MM.1S (cell line): ENCODE results near the gene ARPC5L.

ENCODE experiments used
- DNase-seq: peaks from one replicate; pipeline ENCODE4 v3.0.0-alpha.2; 2015
- H2AFZ ChIP-seq: fragments of 300-600 bp; sonication (generic); 2 replicates; pipeline ENCODE4 v1.6.0; 2016; ENCODE audit warnings: antibody characterized with exemption, low read length
- H3F3A ChIP-seq: fragments of 300-600 bp; sonication (generic); 2 replicates; pipeline ENCODE4 v1.6.1; 2016; ENCODE audit warnings: mild to moderate bottlenecking, antibody characterized with exemption, low read length, moderate library complexity, mixed read lengths; ENCODE audit not compliant: insufficient read depth
- H3K27ac ChIP-seq: fragments of 300-600 bp; sonication (generic); 2 replicates; pipeline ENCODE4 v1.5.1; 2016; ENCODE audit warnings: mild to moderate bottlenecking, low read length
- H3K27me3 ChIP-seq: fragments of 300-600 bp; sonication (generic); replicated peaks from 2 replicates; pipeline ENCODE4 v1.6.0; 2016; ENCODE audit warnings: low read length; ENCODE audit not compliant: insufficient read depth
- H3K36me3 ChIP-seq: fragments of 300-600 bp; sonication (generic); replicated peaks from 2 replicates; pipeline ENCODE4 v1.6.1; 2016; ENCODE audit warnings: mild to moderate bottlenecking, low read length, mixed read lengths; ENCODE audit not compliant: insufficient read depth
- H3K4me1 ChIP-seq: fragments of 300-600 bp; sonication (generic); 2 replicates; pipeline ENCODE4 v1.6.1; 2016; ENCODE audit warnings: low read length, mixed read lengths
- H3K4me2 ChIP-seq: fragments of 300-600 bp; sonication (generic); 2 replicates; pipeline ENCODE4 v1.6.0; 2016; ENCODE audit warnings: low read depth, low read length
- H3K4me3 ChIP-seq: fragments of 300-600 bp; sonication (generic); 2 replicates; pipeline ENCODE4 v1.5.1; 2016; ENCODE audit warnings: low read length, mixed read lengths
- H3K79me2 ChIP-seq: fragments of 300-600 bp; sonication (generic); 2 replicates; pipeline ENCODE4 v1.6.1; 2016; ENCODE audit warnings: mixed run types, low read length, mixed read lengths
- H3K9ac ChIP-seq: fragments of 300-600 bp; sonication (generic); 2 replicates; pipeline ENCODE4 v1.6.1; 2016; ENCODE audit warnings: low read length, mixed read lengths
- H3K9me2 ChIP-seq: fragments of 300-600 bp; sonication (generic); replicated peaks from 2 replicates; pipeline ENCODE4 v1.6.1; 2016; ENCODE audit warnings: mild to moderate bottlenecking, low read length, mixed read lengths; ENCODE audit not compliant: insufficient read depth
- H3K9me3 ChIP-seq: fragments of 300-600 bp; sonication (generic); replicated peaks from 2 replicates; pipeline ENCODE4 v1.6.1; 2016; ENCODE audit warnings: mild to moderate bottlenecking, low read length, mixed read lengths; ENCODE audit not compliant: insufficient read depth
- H4K20me1 ChIP-seq: fragments of 300-600 bp; sonication (generic); 2 replicates; pipeline ENCODE4 v1.6.1; 2016; ENCODE audit warnings: mild to moderate bottlenecking, low read length, moderate library complexity, mixed read lengths; ENCODE audit not compliant: insufficient read depth
- EZH2 ChIP-seq: fragments of 300-600 bp; sonication (generic); optimal IDR thresholded peaks from 2 replicates; pipeline ENCODE3; 2017; ENCODE audit warnings: low read depth, mild to moderate bottlenecking, antibody characterized with exemption, low read length, mixed read lengths
- EZH2phosphoT487 ChIP-seq: fragments of 300-600 bp; sonication (generic); IDR thresholded peaks from 2 replicates; pipeline ENCODE4 v1.6.1; 2018; ENCODE audit warnings: antibody characterized with exemption, low read length
- TF ChIP-seq, protein P1 (sequence below): fragments of 300-600 bp; sonication (generic); IDR thresholded peaks from 2 replicates; pipeline ENCODE4 v1.5.1; 2016; ENCODE audit warnings: antibody characterized with exemption, low read length, mixed read lengths

Gene ARPC5L

DNA sequence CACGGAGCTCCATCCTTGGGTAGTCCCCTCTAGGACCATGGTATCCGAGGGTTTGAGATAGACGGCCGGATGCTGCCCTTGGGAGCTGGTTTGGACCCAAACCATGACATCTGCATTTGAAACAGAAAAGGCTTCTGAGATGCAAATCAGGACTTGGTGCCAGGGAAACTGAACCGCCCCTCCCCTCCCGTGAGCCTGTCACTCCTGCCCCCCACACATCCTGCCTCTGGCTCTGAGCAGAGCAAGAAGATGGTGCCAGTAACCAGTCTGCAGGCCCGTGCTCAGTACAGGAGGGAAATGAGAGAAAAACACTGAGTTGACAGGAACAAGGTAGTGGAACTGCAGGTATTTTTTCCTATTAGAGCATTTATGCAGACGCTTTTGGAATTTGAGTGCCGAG lies 18.6 kb downstream of the ARPC5L start:
- Histone ChIP-seq H2AFZ (no peak overlapping the region), H3K4me3 (no peak overlapping the region), H3K79me2 (peaks cover 22% of the 10 kb centered on the region), H3K36me3 (peaks cover 7% of the 10 kb centered on the region; the same call in 1 of the 2 replicates), H3K9me2 (no peaks in the 10 kb centered on the region), H3K4me1 (no peaks in the 10 kb centered on the region), H3K27me3 (no peaks in the 10 kb centered on the region), H3K9me3 (no peaks in the 10 kb centered on the region), H3K27ac (no peak overlapping the region), H3F3A (peaks cover 13% of the 10 kb centered on the region), H4K20me1 (0 out of 2 replicates have a peak, but pooled peaks cover 6% of the 10 kb centered on the region), H3K9ac (no peak overlapping the region), H3K4me2 (no peak overlapping the region)
- DNase-seq = no peak
- TF ChIP-seq EZH2phosphoT487 (no peak), EZH2 (no peak)
- TF ChIP-seq, protein P1, sequence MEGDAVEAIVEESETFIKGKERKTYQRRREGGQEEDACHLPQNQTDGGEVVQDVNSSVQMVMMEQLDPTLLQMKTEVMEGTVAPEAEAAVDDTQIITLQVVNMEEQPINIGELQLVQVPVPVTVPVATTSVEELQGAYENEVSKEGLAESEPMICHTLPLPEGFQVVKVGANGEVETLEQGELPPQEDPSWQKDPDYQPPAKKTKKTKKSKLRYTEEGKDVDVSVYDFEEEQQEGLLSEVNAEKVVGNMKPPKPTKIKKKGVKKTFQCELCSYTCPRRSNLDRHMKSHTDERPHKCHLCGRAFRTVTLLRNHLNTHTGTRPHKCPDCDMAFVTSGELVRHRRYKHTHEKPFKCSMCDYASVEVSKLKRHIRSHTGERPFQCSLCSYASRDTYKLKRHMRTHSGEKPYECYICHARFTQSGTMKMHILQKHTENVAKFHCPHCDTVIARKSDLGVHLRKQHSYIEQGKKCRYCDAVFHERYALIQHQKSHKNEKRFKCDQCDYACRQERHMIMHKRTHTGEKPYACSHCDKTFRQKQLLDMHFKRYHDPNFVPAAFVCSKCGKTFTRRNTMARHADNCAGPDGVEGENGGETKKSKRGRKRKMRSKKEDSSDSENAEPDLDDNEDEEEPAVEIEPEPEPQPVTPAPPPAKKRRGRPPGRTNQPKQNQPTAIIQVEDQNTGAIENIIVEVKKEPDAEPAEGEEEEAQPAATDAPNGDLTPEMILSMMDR = no peak

DNA sequence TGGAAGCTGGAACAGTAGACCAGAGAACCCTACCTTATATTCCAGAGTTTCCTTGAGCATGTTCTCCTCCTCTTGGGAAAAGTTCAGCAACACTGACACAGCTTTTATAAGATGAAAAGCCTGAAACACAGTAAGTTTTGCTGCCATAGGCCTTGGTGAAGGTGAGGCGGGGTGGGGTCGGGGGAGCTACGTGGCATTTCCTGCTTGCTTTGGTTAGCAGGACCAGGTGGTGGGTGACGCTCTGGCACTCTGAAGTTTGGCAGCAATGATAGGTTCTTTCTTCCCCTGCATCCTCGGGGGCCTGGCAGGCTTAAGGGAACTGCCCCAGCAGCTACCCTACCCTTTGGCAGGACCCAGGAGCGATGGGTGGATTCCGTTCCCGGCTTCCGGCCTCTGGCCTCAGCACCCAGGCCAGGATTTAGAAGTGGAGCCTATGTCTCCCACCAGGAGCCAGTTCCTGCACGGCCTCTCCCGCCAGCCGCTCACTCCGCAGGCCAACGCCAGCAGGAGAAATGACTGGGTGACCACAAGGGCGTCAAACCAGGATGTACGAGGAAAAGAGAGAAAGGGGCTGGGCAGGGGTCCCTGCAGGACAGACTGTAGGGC lies 19.3 kb downstream of the ARPC5L start:
- H3K4me1 ChIP-seq = no peaks in the 10 kb centered on the region
- no peaks in the 10 kb centered on the region for H3K9me2 ChIP-seq
- no peak overlapping the region for H3K4me2 ChIP-seq
- H3F3A ChIP-seq = peaks cover 13% of the 10 kb centered on the region
- peaks cover 16% of the 10 kb centered on the region for H3K79me2 ChIP-seq
- peaks cover 7% of the 10 kb centered on the region; the same call in 1 of the 2 replicates for H3K36me3 ChIP-seq
- no peak for DNase-seq
- no peak overlapping the region for H3K4me3 ChIP-seq
- H2AFZ ChIP-seq = no peak overlapping the region
- H3K27ac ChIP-seq = no peak overlapping the region
- TF ChIP-seq, protein P1 = no peak
- TF ChIP-seq EZH2phosphoT487 = no peak
- no peak for TF ChIP-seq EZH2
- H3K27me3 ChIP-seq = no peaks in the 10 kb centered on the region
- H3K9ac ChIP-seq = no peak overlapping the region
- H3K9me3 ChIP-seq = no peaks in the 10 kb centered on the region
- H4K20me1 ChIP-seq = 0 out of 2 replicates have a peak, but pooled peaks cover 6% of the 10 kb centered on the region

DNA sequence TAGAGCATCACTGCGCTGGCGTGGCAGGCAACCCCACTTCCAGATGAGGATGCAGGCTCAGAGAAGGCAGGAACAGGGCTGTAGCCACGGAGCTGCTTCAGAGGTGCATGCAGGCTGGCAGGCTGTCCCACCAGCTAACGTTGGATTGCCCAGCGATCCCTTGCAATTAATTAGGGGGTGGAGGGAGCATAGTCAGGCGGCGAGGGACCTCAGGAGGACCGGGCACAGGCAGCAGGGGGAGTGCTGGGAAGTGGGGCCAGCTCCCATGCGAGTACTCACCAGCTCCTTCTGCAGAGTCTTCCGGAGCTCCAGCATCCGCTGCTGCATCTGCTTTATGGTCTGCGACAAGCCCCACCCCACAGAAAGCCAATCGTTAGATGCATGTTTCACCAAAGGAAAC lies 20.3 kb downstream of the ARPC5L start:
- H3K79me2 ChIP-seq = peaks cover 6% of the 10 kb centered on the region
- no peak overlapping the region for H3K4me3 ChIP-seq
- no peak overlapping the region for H3K27ac ChIP-seq
- DNase-seq = no peak
- TF ChIP-seq, protein P1 = no peak
- TF ChIP-seq EZH2phosphoT487 (no peak), EZH2 (no peak)
- no peaks in the 10 kb centered on the region for H3K27me3 ChIP-seq
- no peaks in the 10 kb centered on the region for H3K9me3 ChIP-seq
- H3K9ac ChIP-seq = no peak overlapping the region
- H3K4me1 ChIP-seq = no peaks in the 10 kb centered on the region
- H3K9me2 ChIP-seq = no peaks in the 10 kb centered on the region
- H4K20me1 ChIP-seq = no peaks in the 10 kb centered on the region
- H2AFZ ChIP-seq = no peak overlapping the region
- no peak overlapping the region for H3K4me2 ChIP-seq
- H3K36me3 ChIP-seq = peaks cover under 1% of the 10 kb centered on the region; the same call in 1 of the 2 replicates
- peaks cover 5% of the 10 kb centered on the region for H3F3A ChIP-seq
